ENCODE results near the gene SH2D5. TPM values are rescaled to one million over a fixed set of nuclear protein-coding genes. Genes with fewer than 3 reads are reported as not detected.

The SH2D5 gene
- total RNA-seq, 1 experiment from 2014 or later, result 10.4 TPM

GRCh38 chr1:20728371-20729154, 3.9 kb downstream of the SH2D5 start:
- ATAC-seq, result no peak
- H4K20me1 ChIP-seq (ENCODE audit: insufficient read depth), result no peaks in the 10 kb centered on the region
- ChIA-PET POLR2A (no interaction called here), CTCF (interaction anchor here (1.7 kb wide), 1 partner anchor 32 kb away, joined by 7 read pairs; no protein-coding TSS in a partner anchor), RAD21 (ENCODE audit: low non-redundant PET in 1 of 2, low total read pairs in 2 of 2, uncharacterized antibody in 2 of 2, unreplicated experiment in 2 of 2) (interaction anchor here in 1 of 2 experiments (1.6 kb wide), 1 partner anchor 32 kb away, joined by 3 read pairs; no protein-coding TSS in a partner anchor)
- no peak overlapping the region for H3K4me2 ChIP-seq (ENCODE audit: low read length)
- no peak overlapping the region for H3K4me3 ChIP-seq (replicated peaks in 1 of 2; ENCODE audit: low read depth in 1 of 2, low read length in 2 of 2)
- no peak overlapping the region for H3K9ac ChIP-seq (ENCODE audit: low read length)
- intact Hi-C loops (cut with micrococcal nuclease), result no loop called here
- H2AFZ ChIP-seq (ENCODE audit: low read depth, low read length, poor library complexity, severe bottlenecking), result no peak overlapping the region
- H3K4me1 ChIP-seq (ENCODE audit: control insufficient read depth in 1 of 2, insufficient read depth in 2 of 2, low read length in 2 of 2), result peaks cover 11 to 58% of the 10 kb centered on the region in 2 experiments
- H3K9me2 ChIP-seq (ENCODE audit: insufficient read depth), result no peaks in the 10 kb centered on the region
- no peak for DNase-seq (ENCODE audit: low read depth, low spot score)
- H3K9me3 ChIP-seq (ENCODE audit: control insufficient read depth in 1 of 2, insufficient read depth in 1 of 2, low read depth in 1 of 2, low read length in 2 of 2), result no peaks in the 10 kb centered on the region
- H3K79me2 ChIP-seq (ENCODE audit: insufficient read depth, low read length), result peaks cover 5% of the 10 kb centered on the region; the same call in 1 of the 2 replicates
- H3K27me3 ChIP-seq (ENCODE audit: insufficient read depth, low read length), result no peaks in the 10 kb centered on the region
- no TSS peak for BruUV-seq (replicated peaks)
- H3K27ac ChIP-seq (ENCODE audit: low read depth, low read length), result no peak overlapping the region
- H3K36me3 ChIP-seq (ENCODE audit: control insufficient read depth in 1 of 2, insufficient read depth in 2 of 2, low read length in 2 of 2), result no peaks in the 10 kb centered on the region
- TF ChIP-seq FOSL1 (IDR thresholded peaks at IDR 0.05; ENCODE audit: low read depth) (no peak), YY1 (IDR thresholded peaks at IDR 0.05; ENCODE audit: extremely low read depth, insufficient replicate concordance, low read depth, low read length) (no peak), ZBTB33 (IDR thresholded peaks at IDR 0.05; ENCODE audit: extremely low read depth, insufficient replicate concordance, low read length) (no peak), SIN3A (IDR thresholded peaks at IDR 0.05; ENCODE audit: low read depth) (no peak), EZH2 (IDR thresholded peaks at IDR 0.05) (no peak), CTCF (IDR thresholded peaks at IDR 0.05 in 2 of 3, conservative IDR thresholded peaks at IDR 0.05 in 1 of 3; ENCODE audit: borderline replicate concordance in 1 of 3, insufficient read depth in 1 of 3, low read depth in 2 of 3, low read length in 2 of 3) (no peak), SP1 (IDR thresholded peaks at IDR 0.05; ENCODE audit: low read depth) (no peak), RAD21 (IDR thresholded peaks at IDR 0.05; ENCODE audit: low read depth) (no peak), EZH2phosphoT487 (IDR thresholded peaks at IDR 0.05; ENCODE audit: borderline replicate concordance) (no peak), EGR1 (IDR thresholded peaks at IDR 0.05; ENCODE audit: low read depth) (no peak), CBX3 (IDR thresholded peaks at IDR 0.05; ENCODE audit: low read depth) (no peak), SRF (IDR thresholded peaks at IDR 0.05; ENCODE audit: low read depth) (no peak), JUND (IDR thresholded peaks at IDR 0.05) (no peak), REST (IDR thresholded peaks at IDR 0.05; ENCODE audit: low read depth) (no peak), TCF7L2 (IDR thresholded peaks at IDR 0.05; ENCODE audit: borderline replicate concordance, extremely low read depth, insufficient read depth, insufficient read length) (no peak), ZNF274 (IDR thresholded peaks at IDR 0.05; ENCODE audit: low read depth, low read length) (no peak), POLR2AphosphoS5 (IDR thresholded peaks at IDR 0.05; ENCODE audit: low read depth, low read length) (no peak)
- TF ChIP-seq, protein P1, sequence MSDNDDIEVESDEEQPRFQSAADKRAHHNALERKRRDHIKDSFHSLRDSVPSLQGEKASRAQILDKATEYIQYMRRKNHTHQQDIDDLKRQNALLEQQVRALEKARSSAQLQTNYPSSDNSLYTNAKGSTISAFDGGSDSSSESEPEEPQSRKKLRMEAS (IDR thresholded peaks at IDR 0.05), result no peak
